Measurements from ENCODE around the gene DDIT3. TPM values are rescaled to one million over a fixed set of nuclear protein-coding genes. Genes with fewer than 3 reads are reported as not detected.

The DDIT3 gene
- total RNA-seq, 1 experiment from 2014 or later: 61.9 TPM

DNA sequence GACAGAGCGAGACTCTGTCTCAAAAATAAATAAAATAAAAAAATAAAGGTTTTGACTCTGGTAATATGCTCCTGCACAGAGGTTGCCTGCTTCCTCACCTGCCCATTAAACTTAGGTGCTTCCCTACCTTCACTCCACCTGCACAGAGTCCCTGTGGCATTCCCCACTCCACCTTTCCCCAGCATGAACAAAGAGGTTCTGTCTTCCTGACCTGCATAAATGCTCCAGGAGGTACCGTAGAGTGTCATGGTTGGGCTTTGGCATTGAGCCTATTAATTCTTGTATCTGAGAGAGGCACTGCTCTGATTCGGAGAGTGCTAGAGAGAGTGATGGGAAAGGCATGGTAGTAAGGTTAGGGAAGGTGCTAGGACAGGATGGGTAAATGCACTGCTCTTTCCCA, 46.9 kb downstream of the DDIT3 start:
- ChIA-PET POLR2A (ENCODE audit: low non-redundant PET) (interaction anchor here (0.7 kb wide), 1 partner anchor 26 kb away, joined by 3 read pairs; no protein-coding TSS in a partner anchor), CTCF (no interaction called here)
- peaks cover 29% of the 10 kb centered on the region for H3K27me3 ChIP-seq (replicated peaks; ENCODE audit: insufficient read depth, low read depth, low read length, poor library complexity)
- TF ChIP-seq, protein P1, sequence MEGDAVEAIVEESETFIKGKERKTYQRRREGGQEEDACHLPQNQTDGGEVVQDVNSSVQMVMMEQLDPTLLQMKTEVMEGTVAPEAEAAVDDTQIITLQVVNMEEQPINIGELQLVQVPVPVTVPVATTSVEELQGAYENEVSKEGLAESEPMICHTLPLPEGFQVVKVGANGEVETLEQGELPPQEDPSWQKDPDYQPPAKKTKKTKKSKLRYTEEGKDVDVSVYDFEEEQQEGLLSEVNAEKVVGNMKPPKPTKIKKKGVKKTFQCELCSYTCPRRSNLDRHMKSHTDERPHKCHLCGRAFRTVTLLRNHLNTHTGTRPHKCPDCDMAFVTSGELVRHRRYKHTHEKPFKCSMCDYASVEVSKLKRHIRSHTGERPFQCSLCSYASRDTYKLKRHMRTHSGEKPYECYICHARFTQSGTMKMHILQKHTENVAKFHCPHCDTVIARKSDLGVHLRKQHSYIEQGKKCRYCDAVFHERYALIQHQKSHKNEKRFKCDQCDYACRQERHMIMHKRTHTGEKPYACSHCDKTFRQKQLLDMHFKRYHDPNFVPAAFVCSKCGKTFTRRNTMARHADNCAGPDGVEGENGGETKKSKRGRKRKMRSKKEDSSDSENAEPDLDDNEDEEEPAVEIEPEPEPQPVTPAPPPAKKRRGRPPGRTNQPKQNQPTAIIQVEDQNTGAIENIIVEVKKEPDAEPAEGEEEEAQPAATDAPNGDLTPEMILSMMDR (conservative IDR thresholded peaks at IDR 0.05; ENCODE audit: low read depth, low read length): no peak
- no peak for TF ChIP-seq EZH2 (IDR thresholded peaks at IDR 0.05; ENCODE audit: borderline replicate concordance, low read depth, low read length, poor library complexity, severe bottlenecking)
- no peaks in the 10 kb centered on the region for H3K9me3 ChIP-seq (ENCODE audit: low read depth, low read length, poor library complexity, severe bottlenecking)
- H3K27ac ChIP-seq (ENCODE audit: low read depth, low read length, poor library complexity, severe bottlenecking): no peak overlapping the region
- no TSS peak for BruUV-seq (replicated peaks)
- H3K4me3 ChIP-seq (ENCODE audit: low read depth, low read length, poor library complexity, severe bottlenecking): no peak overlapping the region
- no peaks in the 10 kb centered on the region for H3K4me1 ChIP-seq (ENCODE audit: insufficient read depth, low read length, poor library complexity, severe bottlenecking)
- no peak for DNase-seq (ENCODE audit: low spot score)
- H3K36me3 ChIP-seq (ENCODE audit: insufficient read depth, low read length, poor library complexity, severe bottlenecking): no peaks in the 10 kb centered on the region
- intact Hi-C loops (cut with micrococcal nuclease; ENCODE audit: unreplicated experiment): no loop called here

DNA sequence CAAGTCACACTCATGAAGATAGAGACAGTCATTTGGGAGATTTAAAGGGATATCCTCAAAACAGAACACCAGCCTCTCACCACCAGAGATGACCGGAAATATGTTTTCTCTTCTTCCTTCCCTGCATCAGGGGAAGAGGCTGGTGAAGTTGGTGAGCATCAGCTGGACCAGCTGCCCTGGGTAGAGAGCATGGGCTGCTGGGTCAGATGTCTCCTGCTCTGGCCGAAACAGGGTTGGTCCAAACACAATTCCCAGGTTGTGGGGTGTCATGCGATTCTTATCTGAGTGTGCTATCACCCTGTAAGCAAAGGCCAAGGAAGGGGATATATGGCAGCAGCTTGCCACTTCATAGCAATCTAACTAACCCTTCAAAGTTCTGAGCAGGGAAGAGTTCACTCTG, 47.9 kb downstream of the DDIT3 start:
- no TSS peak for BruUV-seq (replicated peaks)
- POLR2A ChIA-PET (ENCODE audit: low non-redundant PET): no interaction called here

DNA sequence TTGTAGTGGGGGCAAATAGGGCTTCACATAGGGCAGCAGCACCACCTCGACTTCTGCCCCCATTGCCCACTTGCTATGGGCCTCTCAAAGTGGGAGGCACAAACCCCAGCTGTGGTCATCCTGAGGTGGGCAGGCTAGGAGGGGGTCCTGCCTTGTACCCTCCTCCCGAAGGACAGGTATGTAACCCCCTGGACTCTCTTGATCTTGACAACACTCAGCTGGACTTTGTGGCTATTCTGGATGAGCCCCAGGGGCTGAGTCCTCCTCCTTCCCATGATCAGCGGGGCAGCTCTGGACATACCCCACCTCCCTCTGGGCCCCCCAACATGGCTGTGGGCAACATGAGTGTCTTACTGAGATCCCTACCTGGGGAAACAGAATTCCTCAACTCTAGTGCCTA, 48.7 kb downstream of the DDIT3 start:
- CTCF ChIA-PET: no interaction called here
- DNase-seq (ENCODE audit: low spot score): no peak
- no peaks in the 10 kb centered on the region for H3K4me1 ChIP-seq (ENCODE audit: insufficient read depth, low read length, poor library complexity, severe bottlenecking)
- TF ChIP-seq, protein P1 (conservative IDR thresholded peaks at IDR 0.05; ENCODE audit: low read depth, low read length): no peak
- no peak for TF ChIP-seq EZH2 (IDR thresholded peaks at IDR 0.05; ENCODE audit: borderline replicate concordance, low read depth, low read length, poor library complexity, severe bottlenecking)
- no peak overlapping the region for H3K4me3 ChIP-seq (ENCODE audit: low read depth, low read length, poor library complexity, severe bottlenecking)
- no peaks in the 10 kb centered on the region for H3K36me3 ChIP-seq (ENCODE audit: insufficient read depth, low read length, poor library complexity, severe bottlenecking)
- intact Hi-C loops (cut with micrococcal nuclease; ENCODE audit: unreplicated experiment): no loop called here
- no peak overlapping the region for H3K27ac ChIP-seq (ENCODE audit: low read depth, low read length, poor library complexity, severe bottlenecking)
- POLR2A ChIA-PET (ENCODE audit: low non-redundant PET): no interaction called here
- H3K27me3 ChIP-seq (replicated peaks; ENCODE audit: insufficient read depth, low read depth, low read length, poor library complexity): peaks cover 29% of the 10 kb centered on the region
- no TSS peak for BruUV-seq (replicated peaks)
- H3K9me3 ChIP-seq (ENCODE audit: low read depth, low read length, poor library complexity, severe bottlenecking): no peaks in the 10 kb centered on the region

More for the DNA sequence above, 47.9 kb downstream of the DDIT3 start:
- H3K36me3 ChIP-seq (ENCODE audit: insufficient read depth, low read length, poor library complexity, severe bottlenecking): no peaks in the 10 kb centered on the region
- CTCF ChIA-PET: interaction anchor here (0.6 kb wide), 1 partner anchor 229 kb away, joined by 5 read pairs; no protein-coding TSS in a partner anchor
- DNase-seq (ENCODE audit: low spot score): no peak
- no peak for TF ChIP-seq EZH2 (IDR thresholded peaks at IDR 0.05; ENCODE audit: borderline replicate concordance, low read depth, low read length, poor library complexity, severe bottlenecking)
- TF ChIP-seq, protein P1 (conservative IDR thresholded peaks at IDR 0.05; ENCODE audit: low read depth, low read length): no peak
- H3K27me3 ChIP-seq (replicated peaks; ENCODE audit: insufficient read depth, low read depth, low read length, poor library complexity): peaks cover 29% of the 10 kb centered on the region
- H3K9me3 ChIP-seq (ENCODE audit: low read depth, low read length, poor library complexity, severe bottlenecking): no peaks in the 10 kb centered on the region
- H3K4me1 ChIP-seq (ENCODE audit: insufficient read depth, low read length, poor library complexity, severe bottlenecking): no peaks in the 10 kb centered on the region
- no peak overlapping the region for H3K27ac ChIP-seq (ENCODE audit: low read depth, low read length, poor library complexity, severe bottlenecking)
- H3K4me3 ChIP-seq (ENCODE audit: low read depth, low read length, poor library complexity, severe bottlenecking): no peak overlapping the region
- intact Hi-C loops (cut with micrococcal nuclease; ENCODE audit: unreplicated experiment): no loop called here
